IPS-18c (cell line): ENCODE results near the gene CARS1.

ENCODE experiments used
- H3K4me3 ChIP-seq: 2 replicates; pipeline ENCODE4 v1.7.0; 2013; ENCODE audit warnings: low read depth, mild to moderate bottlenecking, low read length, moderate library complexity; ENCODE audit not compliant: insufficient read depth
- H3K9me3 ChIP-seq: one replicate; pipeline ENCODE4 v1.6.1; 2013; ENCODE audit warnings: mild to moderate bottlenecking, low read length, moderate library complexity; ENCODE audit not compliant: control insufficient read depth, insufficient read depth

The CARS1 gene

GRCh38 chr11:2994336-2994730 is 62.9 kb downstream of the CARS1 start:
- H3K9me3 ChIP-seq: peaks cover 2% of the 10 kb centered on the region
- H3K4me3 ChIP-seq: no peak overlapping the region

GRCh38 chr11:2992997-2993325 is 64.3 kb downstream of the CARS1 start:
- Histone ChIP-seq H3K4me3 (peak overlapping the region; percentile 86), H3K9me3 (peaks cover 2% of the 10 kb centered on the region)

- H3K9me3 ChIP-seq: peaks cover 2% of the 10 kb centered on the region
- H3K4me3 ChIP-seq: peak within 1 kb of the TSS; percentile 86
Observed at GRCh38 chr11:2992234-2992996, 64.8 kb downstream of the CARS1 start, which contains the start of gene NAP1L4. NAP1L4 (minus strand) TSS chr11:2992329; CDS start chr11:2979220, 13,109 bp downstream.

GRCh38 chr11:2991452-2992233 is 65.6 kb downstream of the CARS1 start:
- Histone ChIP-seq H3K4me3 (peak overlapping the region; percentile 86), H3K9me3 (peaks cover 2% of the 10 kb centered on the region)

GRCh38 chr11:2990617-2991451 is 66.4 kb downstream of the CARS1 start:
- peak overlapping the region; percentile 60 for H3K4me3 ChIP-seq
- peaks cover 2% of the 10 kb centered on the region for H3K9me3 ChIP-seq

- Histone ChIP-seq H3K4me3 (no peak overlapping the region), H3K9me3 (peaks cover 2% of the 10 kb centered on the region)
Observed at GRCh38 chr11:2989551-2989950, 67.7 kb downstream of the CARS1 start.

- H3K4me3 ChIP-seq: peak overlapping the region; percentile 30; the same call in 1 of the 2 replicates
- peaks cover under 1% of the 10 kb centered on the region for H3K9me3 ChIP-seq
Observed at GRCh38 chr11:2989006-2989405, 68.2 kb downstream of the CARS1 start.

- H3K4me3 ChIP-seq: no peak overlapping the region
Observed at GRCh38 chr11:2987881-2988861, 69.1 kb downstream of the CARS1 start.

GRCh38 chr11:2983908-2984307 is 73.3 kb downstream of the CARS1 start:
- no peak overlapping the region for H3K4me3 ChIP-seq
- H3K9me3 ChIP-seq: no peaks in the 10 kb centered on the region

More at GRCh38 chr11:2987881-2988861, 69.1 kb downstream of the CARS1 start:
- no peaks in the 10 kb centered on the region for H3K9me3 ChIP-seq

GRCh38 chr11:2982214-2982613 is 75.0 kb downstream of the CARS1 start:
- H3K4me3 ChIP-seq: no peak overlapping the region
- no peaks in the 10 kb centered on the region for H3K9me3 ChIP-seq

- H3K9me3 ChIP-seq: no peaks in the 10 kb centered on the region
- H3K4me3 ChIP-seq: no peak overlapping the region
Observed at GRCh38 chr11:2981130-2981529, 76.1 kb downstream of the CARS1 start.

- Histone ChIP-seq H3K9me3 (no peaks in the 10 kb centered on the region), H3K4me3 (no peak overlapping the region)
Observed at GRCh38 chr11:2980168-2980840, 76.9 kb downstream of the CARS1 start.

GRCh38 chr11:2977113-2977512 is 80.1 kb downstream of the CARS1 start:
- Histone ChIP-seq H3K4me3 (no peak overlapping the region), H3K9me3 (no peaks in the 10 kb centered on the region)

GRCh38 chr11:2976294-2977063 is 80.7 kb downstream of the CARS1 start:
- H3K9me3 ChIP-seq: no peaks in the 10 kb centered on the region
- H3K4me3 ChIP-seq: no peak overlapping the region

- H3K9me3 ChIP-seq: no peaks in the 10 kb centered on the region
- H3K4me3 ChIP-seq: no peak overlapping the region
Observed at GRCh38 chr11:2975594-2975993, 81.6 kb downstream of the CARS1 start.
